Thymus (tissue), 11 donors: ENCODE results near the gene TMEM132C. TPM values are rescaled to one million over a fixed set of nuclear protein-coding genes. Genes with fewer than 3 reads are reported as not detected.

Experiments
- DNase-seq, 9 donors: peaks; one replicate each; pipeline ENCODE4 v3.0.0-alpha.2; 2013; ENCODE audit warnings: low spot score in 9 of 9, low read depth in 6 of 9, missing footprints in 1 of 9
- H3K27ac ChIP-seq, 2 donors: one replicate each; pipeline ENCODE4 v1.5.1; 2013; ENCODE audit warnings: control low read depth in 1 of 2, low read depth in 1 of 2, low read length in 1 of 2, mild to moderate bottlenecking in 1 of 2, moderate library complexity in 1 of 2
- H3K27me3 ChIP-seq, 2 donors: one replicate each; pipeline ENCODE4 v1.5.1; 2013; ENCODE audit warnings: low read length in 1 of 2; ENCODE audit not compliant: control insufficient read depth in 2 of 2, insufficient read depth in 1 of 2
- H3K36me3 ChIP-seq, 2 donors: one replicate each; pipeline ENCODE4 v1.5.1; 2013; ENCODE audit warnings: low read length in 1 of 2, mild to moderate bottlenecking in 1 of 2, moderate library complexity in 1 of 2; ENCODE audit not compliant: control insufficient read depth in 2 of 2, insufficient read depth in 2 of 2
- H3K4me1 ChIP-seq, 2 donors: one replicate each; pipeline ENCODE4 v1.5.1; 2013; ENCODE audit warnings: low read length in 2 of 2; ENCODE audit not compliant: control insufficient read depth in 2 of 2, insufficient read depth in 2 of 2
- H3K4me3 ChIP-seq, 2 donors: one replicate each; pipeline ENCODE4 v1.5.1; 2013; ENCODE audit warnings: low read length in 2 of 2, control low read depth in 1 of 2, mild to moderate bottlenecking in 1 of 2
- H3K9me3 ChIP-seq, 2 donors: one replicate each; pipeline ENCODE4 v1.5.1; 2013; ENCODE audit warnings: low read length in 1 of 2, mild to moderate bottlenecking in 1 of 2; ENCODE audit not compliant: control insufficient read depth in 2 of 2, insufficient read depth in 1 of 2
- WGBS: extraction: QIAGEN DNeasy Blood & Tissue Kit; methylation state at CpG from one replicate; pipeline ENCODE4 v1.1.7; 2013; 5-methylcytosine and 5-hydroxymethylcytosine counted together
- polyA plus RNA-seq: library from polyadenylated mRNA; stranded (reverse); fragments of 200-250 nt; gene quantifications from one replicate; pipeline ENCODE4 v1.2.3, GENCODE V29; 2013
- total RNA-seq: library from RNA; stranded (reverse); fragments of 120-200 nt; gene quantifications from one replicate; pipeline ENCODE4 v1.2.4, GENCODE V29; 2013
- donor health status: healthy.

TMEM132C gene
- total and polyA plus RNA-seq, 2 donors: 0.24 to 0.34 TPM

DNA sequence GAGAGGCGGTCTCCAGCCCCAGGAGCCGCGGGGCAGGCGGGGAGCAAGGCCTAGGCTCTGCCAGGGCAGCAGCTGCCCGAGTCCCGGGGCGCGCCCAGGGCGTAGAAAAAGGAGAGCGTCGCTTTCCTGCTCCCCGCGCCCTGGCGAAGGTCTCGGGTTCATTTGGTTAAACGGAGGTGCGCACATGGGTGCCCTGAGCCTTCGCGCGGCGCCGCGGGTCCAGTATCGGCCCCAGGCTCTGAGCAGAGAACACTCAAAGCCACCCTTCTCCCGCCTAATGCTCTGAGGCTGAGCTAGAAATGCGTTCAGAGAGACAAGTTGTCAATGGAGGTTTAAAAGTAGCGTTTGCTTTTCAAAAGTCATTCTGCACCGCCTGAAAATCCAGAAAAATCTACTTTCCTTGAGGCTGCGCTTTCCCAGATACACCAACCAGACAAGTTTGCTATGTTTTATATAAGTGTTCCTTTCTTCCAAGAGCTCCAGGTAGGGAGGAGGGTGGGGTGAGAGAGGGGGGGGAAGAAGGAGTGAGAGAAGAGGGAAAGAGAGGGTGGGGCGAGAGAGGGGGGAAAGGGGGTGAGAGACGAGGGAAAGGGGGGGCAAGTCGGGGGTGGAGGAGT is 1.5 kb downstream of the TMEM132C start:
- Histone ChIP-seq H3K36me3 (no peaks in the 10 kb centered on the region), H3K27me3 (peaks cover 37 to 41% of the 10 kb centered on the region in 2 donors), H3K9me3 (no peaks in the 10 kb centered on the region), H3K4me3 (no peak overlapping the region), H3K4me1 (no peaks in the 10 kb centered on the region), H3K27ac (no peak overlapping the region)
- 5% methylated on average over 32 of the region's 32 CpGs for WGBS
- DNase-seq: no peak

DNA sequence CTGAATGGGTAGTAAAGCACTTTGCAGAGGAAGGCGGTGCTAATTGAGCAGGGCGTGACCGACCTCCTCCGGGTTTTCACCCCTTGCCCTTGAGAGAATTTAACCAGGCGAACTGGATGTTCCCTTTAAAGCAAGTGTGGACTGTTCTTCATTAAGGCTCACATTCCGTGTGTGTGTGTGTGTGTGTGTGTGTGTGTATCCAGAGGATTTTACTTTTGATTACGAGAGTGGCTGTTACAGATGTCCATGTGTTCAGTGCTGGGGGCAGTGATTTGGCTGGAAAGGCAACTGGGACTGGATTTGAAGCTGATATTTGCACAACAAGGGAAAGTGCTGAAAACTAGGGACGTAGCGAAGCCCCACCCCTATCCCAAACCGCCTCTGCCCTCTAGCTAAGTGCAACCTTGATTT is 2.2 kb downstream of the TMEM132C start:
- Histone ChIP-seq H3K4me1 (no peaks in the 10 kb centered on the region), H3K27ac (no peak overlapping the region), H3K9me3 (no peaks in the 10 kb centered on the region), H3K4me3 (no peak overlapping the region), H3K27me3 (peaks cover 37 to 41% of the 10 kb centered on the region in 2 donors), H3K36me3 (no peaks in the 10 kb centered on the region)
- DNase-seq: no peak
- 9% methylated on average over 10 of the region's 10 CpGs for WGBS

DNA sequence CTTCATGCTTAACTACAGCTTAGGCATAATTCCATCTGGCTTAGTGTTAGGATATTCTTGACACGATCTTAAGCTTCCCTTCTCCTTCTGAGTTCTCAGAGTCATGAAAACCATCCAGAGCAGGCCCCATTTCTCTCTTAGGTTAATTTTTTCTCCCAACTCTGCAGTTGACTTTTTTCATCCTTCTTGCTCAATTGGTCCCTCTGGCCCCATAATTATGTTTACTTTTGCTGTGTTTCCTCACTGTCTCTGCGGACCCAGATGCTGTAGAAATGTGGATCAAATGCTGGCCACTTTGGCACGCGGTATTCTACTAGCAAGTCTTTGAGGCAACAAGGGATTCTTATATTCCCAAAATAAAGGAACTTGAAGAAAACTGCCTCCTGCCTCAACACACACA is 9.5 kb downstream of the TMEM132C start:
- Histone ChIP-seq H3K4me3 (no peak overlapping the region), H3K36me3 (no peaks in the 10 kb centered on the region), H3K27ac (no peak overlapping the region), H3K4me1 (no peaks in the 10 kb centered on the region), H3K27me3 (no peaks in the 10 kb centered on the region), H3K9me3 (no peaks in the 10 kb centered on the region)
- 96% methylated on average over 4 of the region's 4 CpGs for WGBS
- DNase-seq: no peak

DNA sequence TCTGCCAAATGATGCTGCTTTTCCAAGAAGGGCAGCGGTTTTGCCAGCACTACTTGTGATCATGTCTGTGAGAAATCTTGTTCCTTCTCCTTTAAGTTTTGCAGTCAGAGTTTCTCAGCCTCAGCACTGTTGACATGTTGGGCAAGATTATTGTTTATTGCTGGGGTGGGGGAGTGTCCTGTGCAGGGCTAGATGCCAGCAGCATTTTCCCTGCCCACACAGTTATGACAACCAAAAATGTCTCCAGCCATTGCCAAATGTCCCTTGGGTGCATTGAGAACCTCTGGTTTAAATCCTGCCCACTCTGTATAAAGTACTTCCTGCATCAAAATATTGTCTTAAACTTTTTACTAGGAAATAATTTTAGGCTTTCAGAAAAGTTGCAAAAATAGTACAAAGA is 20.0 kb downstream of the TMEM132C start:
- Histone ChIP-seq H3K27ac (no peak overlapping the region), H3K36me3 (no peaks in the 10 kb centered on the region), H3K9me3 (no peaks in the 10 kb centered on the region), H3K4me1 (no peaks in the 10 kb centered on the region), H3K4me3 (no peak overlapping the region), H3K27me3 (no peaks in the 10 kb centered on the region)
- DNase-seq: no peak
- WGBS: 94% methylated on average over 1 of the region's 1 CpG

DNA sequence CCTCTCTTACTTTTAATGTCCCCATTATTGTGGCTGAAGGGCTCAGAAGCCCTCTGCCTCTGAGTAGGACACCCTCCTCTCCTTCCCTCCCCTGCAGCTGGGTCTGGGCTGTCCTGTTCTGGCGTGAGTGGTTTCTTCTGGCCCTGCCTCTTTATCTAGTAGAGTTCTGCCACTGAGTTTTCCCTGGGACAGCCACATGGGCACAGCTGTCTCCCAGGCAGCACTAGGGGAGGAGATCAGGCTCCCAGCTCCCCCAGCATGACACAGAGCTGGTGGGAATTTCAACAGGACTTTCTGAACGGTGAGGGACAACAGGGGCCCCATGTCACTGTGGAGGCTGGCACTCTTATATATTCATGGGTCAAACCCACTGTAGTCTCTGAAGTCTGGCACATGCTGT is 21.4 kb downstream of the TMEM132C start:
- no peaks in the 10 kb centered on the region for H3K4me1 ChIP-seq
- 69% methylated on average over 2 of the region's 2 CpGs for WGBS
- H3K27ac ChIP-seq: no peak overlapping the region
- no peaks in the 10 kb centered on the region for H3K27me3 ChIP-seq
- H3K4me3 ChIP-seq: no peak overlapping the region
- H3K9me3 ChIP-seq: no peaks in the 10 kb centered on the region
- no peaks in the 10 kb centered on the region for H3K36me3 ChIP-seq
- no peak for DNase-seq

DNA sequence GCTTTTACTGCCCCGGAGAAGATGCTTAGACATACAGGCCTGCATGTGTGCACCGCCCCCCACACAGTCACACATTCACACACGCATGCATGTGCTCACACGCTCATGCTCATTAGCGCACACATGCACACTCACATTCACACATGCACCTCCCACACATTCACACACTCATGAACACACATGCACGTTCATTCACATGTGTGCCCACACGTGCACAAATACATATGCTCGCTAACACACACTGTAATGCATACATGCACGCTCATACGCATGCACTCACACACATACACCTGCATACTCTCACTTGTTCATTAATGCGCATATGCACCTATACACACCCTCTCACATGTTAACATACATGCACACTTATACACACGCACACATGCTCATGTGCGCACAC is 21.9 kb downstream of the TMEM132C start:
- H3K4me1 ChIP-seq: no peaks in the 10 kb centered on the region

DNA sequence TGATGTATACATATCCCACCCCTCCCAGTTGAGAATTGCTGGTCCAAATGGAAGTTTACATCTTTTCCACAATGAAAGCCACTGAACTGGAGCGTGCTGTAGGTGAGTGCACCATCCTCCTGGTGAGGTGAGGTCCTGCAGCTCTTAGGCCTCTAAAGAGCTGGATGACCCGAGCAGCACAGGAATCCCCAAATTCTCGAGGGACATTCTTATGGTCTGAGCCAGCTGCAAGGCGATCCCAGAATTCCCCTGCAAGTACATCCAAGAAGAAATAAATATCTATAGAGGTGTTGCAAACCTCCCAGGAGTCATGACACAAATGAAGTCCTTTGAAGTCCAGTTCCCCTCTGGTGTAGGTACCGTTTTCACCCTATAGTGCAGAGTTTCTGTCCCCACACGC is 24.0 kb downstream of the TMEM132C start:
- no peaks in the 10 kb centered on the region for H3K9me3 ChIP-seq
- no peak overlapping the region for H3K27ac ChIP-seq
- H3K36me3 ChIP-seq: no peaks in the 10 kb centered on the region
- WGBS: 80% methylated on average over 6 of the region's 6 CpGs
- H3K27me3 ChIP-seq: no peaks in the 10 kb centered on the region
- no peaks in the 10 kb centered on the region for H3K4me1 ChIP-seq
- DNase-seq: no peak
- no peak overlapping the region for H3K4me3 ChIP-seq

More for the DNA sequence above, 21.9 kb downstream of the TMEM132C start:
- Histone ChIP-seq H3K27me3 (no peaks in the 10 kb centered on the region), H3K4me3 (no peak overlapping the region), H3K9me3 (no peaks in the 10 kb centered on the region), H3K27ac (no peak overlapping the region), H3K36me3 (no peaks in the 10 kb centered on the region)
- WGBS: 95% methylated on average over 13 of the region's 13 CpGs
- DNase-seq: no peak

DNA sequence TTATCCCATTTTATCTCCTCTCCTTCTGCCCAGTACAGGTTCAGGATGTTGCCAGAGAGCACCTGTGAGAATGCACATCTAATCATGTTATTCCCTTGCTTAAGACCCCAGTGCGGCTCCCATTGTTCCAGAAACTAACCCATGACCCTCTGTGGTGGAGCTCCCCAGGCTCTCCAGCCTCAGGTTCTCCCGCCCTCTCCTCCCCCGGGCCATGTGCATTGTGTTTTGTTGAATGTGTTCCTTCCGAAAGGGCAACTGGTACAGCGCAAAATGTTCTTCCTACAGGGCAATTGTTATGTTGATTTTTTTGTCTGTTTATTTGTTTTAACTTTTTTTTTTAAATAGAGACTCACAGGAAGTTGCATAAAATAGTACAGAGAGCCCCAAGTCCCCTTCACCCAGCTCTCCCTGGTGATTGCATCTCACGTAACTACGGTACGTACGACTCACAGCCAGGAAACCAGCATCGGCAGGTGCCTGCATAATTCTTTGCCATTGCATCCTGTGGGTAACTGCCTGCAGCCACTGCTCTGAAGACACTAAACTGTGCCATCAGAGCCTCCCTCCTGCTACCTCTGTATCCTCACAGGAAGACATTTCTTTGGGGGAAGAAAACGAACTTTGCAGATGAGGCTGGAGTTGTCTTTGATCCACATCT is 31.2 kb downstream of the TMEM132C start:
- no peak overlapping the region for H3K4me3 ChIP-seq
- H3K27ac ChIP-seq: no peak overlapping the region
- H3K9me3 ChIP-seq: no peaks in the 10 kb centered on the region
- 39% methylated on average over 11 of the region's 11 CpGs for WGBS
- H3K4me1 ChIP-seq: no peaks in the 10 kb centered on the region
- H3K36me3 ChIP-seq: no peaks in the 10 kb centered on the region
- DNase-seq: no peak
- no peaks in the 10 kb centered on the region for H3K27me3 ChIP-seq

DNA sequence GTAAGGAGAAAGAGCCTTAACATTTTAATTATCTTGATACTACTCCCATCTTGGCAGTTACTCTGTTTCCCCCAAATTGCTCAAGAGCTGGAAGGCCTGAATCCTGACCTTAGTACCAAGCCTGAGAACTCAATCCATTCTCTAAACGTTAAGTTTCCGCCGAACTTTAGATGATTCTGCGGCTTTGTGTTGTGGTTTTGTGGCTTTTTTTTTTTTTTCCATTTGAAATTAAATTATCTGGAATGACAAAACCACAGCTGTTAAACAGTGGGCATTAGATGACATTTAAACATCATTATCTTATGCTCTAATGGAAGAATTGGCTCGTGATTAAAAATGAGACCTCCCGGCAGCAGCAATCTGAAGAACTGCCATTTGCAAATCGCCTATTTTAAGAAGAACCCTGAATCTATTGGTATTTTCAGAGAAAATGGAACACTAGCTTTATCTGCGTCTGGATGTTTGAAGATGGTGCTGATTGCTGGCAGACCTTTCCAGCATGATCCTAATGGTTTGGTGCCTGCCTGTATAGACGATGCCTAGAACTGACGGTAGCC is 38.4 kb downstream of the TMEM132C start:
- DNase-seq: no peak
- 93% methylated on average over 10 of the region's 10 CpGs for WGBS
- H3K4me3 ChIP-seq: no peak overlapping the region

More for the DNA sequence above, 38.4 kb downstream of the TMEM132C start:
- Histone ChIP-seq H3K27me3 (no peaks in the 10 kb centered on the region), H3K36me3 (no peaks in the 10 kb centered on the region), H3K27ac (no peak overlapping the region), H3K4me1 (no peaks in the 10 kb centered on the region), H3K9me3 (no peaks in the 10 kb centered on the region)
